ENCODE measurements around the gene ZNF418.

DNA sequence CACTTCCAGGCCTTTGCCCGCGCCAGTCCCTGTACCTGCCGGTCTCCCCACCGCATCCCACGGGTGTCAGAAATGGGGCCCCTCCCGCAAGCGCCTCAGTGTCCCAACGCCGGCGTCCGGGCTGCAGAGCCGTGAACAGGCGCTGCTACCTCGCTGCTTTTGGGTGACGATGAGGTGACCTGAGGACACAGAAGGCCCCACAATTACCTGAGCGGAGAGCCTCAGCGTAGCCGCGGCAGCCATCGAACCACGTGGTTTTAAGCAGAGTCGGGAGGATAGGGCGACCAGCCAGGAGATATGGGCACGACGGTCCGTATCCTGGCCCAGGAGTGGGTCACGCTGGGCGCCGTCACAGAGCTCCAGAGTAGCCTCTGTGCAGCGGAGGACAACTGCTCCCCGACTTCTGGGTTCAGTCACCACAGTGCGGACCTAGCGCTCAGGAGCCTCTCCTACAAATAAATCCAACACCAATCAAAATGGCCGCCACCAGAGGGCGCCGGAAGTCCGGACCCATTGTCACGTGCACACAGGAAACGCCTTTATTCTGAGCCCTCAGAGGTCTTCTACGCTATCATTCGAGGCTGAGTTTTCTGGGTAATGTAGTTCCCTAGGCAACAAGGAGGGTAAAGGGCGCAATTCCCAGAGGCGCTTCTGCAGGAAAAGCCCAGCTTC is 46.5 kb downstream of the ZNF418 start, which contains the start of gene ZNF814:
- TF ChIP-seq, protein P1, sequence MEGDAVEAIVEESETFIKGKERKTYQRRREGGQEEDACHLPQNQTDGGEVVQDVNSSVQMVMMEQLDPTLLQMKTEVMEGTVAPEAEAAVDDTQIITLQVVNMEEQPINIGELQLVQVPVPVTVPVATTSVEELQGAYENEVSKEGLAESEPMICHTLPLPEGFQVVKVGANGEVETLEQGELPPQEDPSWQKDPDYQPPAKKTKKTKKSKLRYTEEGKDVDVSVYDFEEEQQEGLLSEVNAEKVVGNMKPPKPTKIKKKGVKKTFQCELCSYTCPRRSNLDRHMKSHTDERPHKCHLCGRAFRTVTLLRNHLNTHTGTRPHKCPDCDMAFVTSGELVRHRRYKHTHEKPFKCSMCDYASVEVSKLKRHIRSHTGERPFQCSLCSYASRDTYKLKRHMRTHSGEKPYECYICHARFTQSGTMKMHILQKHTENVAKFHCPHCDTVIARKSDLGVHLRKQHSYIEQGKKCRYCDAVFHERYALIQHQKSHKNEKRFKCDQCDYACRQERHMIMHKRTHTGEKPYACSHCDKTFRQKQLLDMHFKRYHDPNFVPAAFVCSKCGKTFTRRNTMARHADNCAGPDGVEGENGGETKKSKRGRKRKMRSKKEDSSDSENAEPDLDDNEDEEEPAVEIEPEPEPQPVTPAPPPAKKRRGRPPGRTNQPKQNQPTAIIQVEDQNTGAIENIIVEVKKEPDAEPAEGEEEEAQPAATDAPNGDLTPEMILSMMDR (IDR thresholded peaks at IDR 0.05): peak; percentile 55; the same call in 1 of the 2 replicates
- TF ChIP-seq ZFX (IDR thresholded peaks at IDR 0.05; ENCODE audit: borderline replicate concordance): no peak
